ENCODE data around the gene PPP1R11.

GRCh38 chr6:30061092-30061857 is 5.7 kb upstream of the PPP1R11 start, which contains the start of gene POLR1H:
- TF ChIP-seq CTCF (conservative IDR thresholded peaks at IDR 0.05 in 1 of 2, IDR thresholded peaks at IDR 0.05 in 1 of 2; ENCODE audit: extremely low read depth in 1 of 2, insufficient read depth in 1 of 2, low read depth in 1 of 2, low read length in 2 of 2) (no peak), EZH2 (IDR thresholded peaks at IDR 0.05; ENCODE audit: borderline replicate concordance, low read length) (no peak)

All from mammary epithelial cell (primary cell).